HS-5 (cell line): ENCODE measurements around the gene NPY2R.

Experiments
- DNase-seq: peaks from one replicate; pipeline ENCODE4 v3.0.0-alpha.2; 2012; ENCODE audit warnings: low read depth

The NPY2R gene

DNA sequence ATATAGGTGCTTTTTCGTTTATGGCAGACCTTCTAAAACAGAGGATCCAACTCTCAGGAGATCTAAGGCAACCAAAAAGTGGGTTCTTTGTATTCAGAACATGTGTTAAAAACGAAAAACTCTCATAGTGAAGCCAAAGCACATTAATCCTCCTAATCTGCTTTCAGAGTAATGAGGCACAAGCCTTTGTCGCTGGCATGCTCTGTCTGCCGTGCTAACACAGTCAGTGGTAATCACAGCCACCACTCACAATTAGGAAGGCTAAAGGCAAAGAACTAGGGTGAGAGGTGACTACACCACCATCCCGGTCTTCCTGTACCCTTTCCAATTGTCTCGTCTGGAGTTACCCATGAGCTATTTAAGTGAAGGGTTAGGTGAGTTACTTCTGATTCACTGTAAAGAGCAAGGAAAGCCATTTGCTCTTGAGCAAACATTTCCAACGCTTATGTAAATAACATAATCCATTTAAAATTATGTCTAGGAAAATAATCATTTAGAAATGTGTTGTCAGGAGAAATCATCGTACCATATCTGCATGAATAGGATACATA lies 40.7 kb downstream of the NPY2R start:
- DNase-seq, result no peak

DNA sequence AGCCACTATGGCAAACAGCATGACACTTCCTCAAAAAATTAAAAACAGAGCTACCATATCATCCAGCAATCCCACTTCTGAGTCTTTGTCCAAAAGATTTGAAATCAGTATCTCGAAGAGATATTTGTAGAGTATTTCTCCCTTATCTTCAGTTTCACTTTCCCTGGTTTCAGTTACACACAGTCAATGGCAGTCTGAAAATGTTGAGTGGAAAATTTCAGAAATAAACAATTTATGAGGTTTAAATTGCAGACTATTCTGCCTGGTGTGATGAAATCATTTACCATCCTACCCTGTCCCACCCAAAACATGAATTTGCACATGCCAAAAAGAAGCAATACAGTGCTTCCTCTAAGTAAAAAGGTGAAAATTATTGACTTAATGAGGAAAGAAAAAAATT lies 43.9 kb downstream of the NPY2R start:
- DNase-seq, result no peak

DNA sequence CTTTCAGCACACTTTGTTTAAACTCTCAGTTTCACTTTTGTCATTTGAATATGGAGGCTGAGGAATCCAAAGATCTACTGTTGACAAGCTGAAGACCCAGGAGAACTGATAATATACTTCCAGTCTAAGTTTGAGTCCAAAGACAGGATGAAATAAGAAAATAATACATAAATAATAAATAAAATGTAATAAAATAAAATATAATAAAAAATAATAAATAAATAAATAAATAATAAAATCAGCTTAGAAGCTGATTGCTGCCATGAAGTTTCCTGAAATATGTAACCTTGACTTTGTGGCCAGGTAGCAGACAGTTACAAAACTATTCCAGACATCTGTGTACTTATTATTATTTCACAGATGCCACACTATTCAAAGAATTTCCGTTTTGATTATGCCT lies 55.0 kb downstream of the NPY2R start:
- no peak for DNase-seq

DNA sequence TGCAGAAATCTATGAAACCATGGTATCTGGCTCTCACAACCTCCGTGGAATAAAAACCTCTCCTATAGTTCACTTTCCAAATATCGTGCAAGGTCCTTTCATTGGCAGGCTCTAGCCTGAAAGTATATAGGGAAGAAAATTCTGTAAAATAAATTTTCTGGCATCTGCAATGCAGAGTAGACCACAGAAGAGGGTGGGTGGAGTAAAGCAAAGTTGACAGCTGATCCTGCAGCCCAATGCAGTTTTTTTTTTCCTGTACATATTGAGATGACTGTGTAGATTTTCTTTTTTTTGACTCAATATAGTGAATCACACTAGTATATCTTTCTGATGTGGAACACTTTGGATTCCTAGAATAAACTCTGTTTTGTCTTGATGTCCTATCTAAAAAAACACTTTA lies 56.7 kb downstream of the NPY2R start:
- no peak for DNase-seq
